Left renal pelvis (tissue), 4 donors: ENCODE measurements around the gene UBL5. TPM values are rescaled to one million over a fixed set of nuclear protein-coding genes. Genes with fewer than 3 reads are reported as not detected.

Experiments
- DNase-seq, 4 donors: peaks; one replicate each; pipeline ENCODE4 v3.0.0-alpha.2; 2013; ENCODE audit warnings: low read depth in 4 of 4, low spot score in 3 of 4
- polyA plus RNA-seq, 4 donors: library from polyadenylated mRNA; unstranded; fragments of 120-200 nt; gene quantifications; one replicate each; pipeline ENCODE4 v1.2.1, GENCODE V29; 2013; ENCODE audit not compliant: insufficient read length in 4 of 4

Gene UBL5
- polyA plus RNA-seq, 4 donors: 217 to 297 (median 282) TPM

DNA sequence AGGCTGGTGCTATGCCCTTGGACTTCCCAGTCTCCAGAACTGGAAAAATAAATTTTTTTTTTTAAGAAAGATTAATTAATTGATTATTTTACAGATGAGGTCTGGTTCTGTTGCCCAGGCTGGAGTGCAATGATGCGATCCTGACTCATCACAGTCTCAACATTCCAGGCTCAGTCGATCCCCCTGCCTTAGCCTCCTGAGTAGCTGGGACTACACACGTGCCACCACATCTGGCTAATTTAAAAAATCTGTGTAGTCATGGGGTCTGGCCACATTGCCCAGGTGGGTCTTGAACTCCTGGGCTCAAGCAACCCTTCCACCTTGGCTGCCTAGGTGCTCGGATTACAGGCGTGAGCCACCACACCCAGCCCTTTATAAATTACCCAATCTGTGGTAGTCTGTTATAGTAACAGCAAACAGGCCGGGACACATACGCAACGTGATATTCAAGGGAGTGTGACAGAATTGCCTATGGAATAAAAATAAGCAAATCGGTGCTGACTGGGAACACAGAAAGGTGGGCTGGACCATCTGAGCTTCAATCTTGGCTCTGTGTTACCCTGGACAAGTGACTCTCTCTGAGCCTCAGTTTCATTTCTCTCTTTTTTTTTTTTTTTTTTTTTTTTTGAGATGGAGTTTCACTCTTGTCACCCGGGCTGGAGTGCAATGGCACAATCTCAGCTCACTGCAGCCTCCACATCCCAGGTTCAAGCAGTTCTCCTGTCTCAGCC lies 50.2 kb downstream of the UBL5 start:
- no peak for DNase-seq

GRCh38 chr19:9878511-9879196 lies 50.9 kb downstream of the UBL5 start:
- no peak for DNase-seq

Other genes with a start within 250 kb of the UBL5 start
- 10 to 100 TPM in 3 of 4 donors, 1 to 10 TPM in 1; 9.5 to 24.3 (median 20.4) TPM for gene ZNF121, start 243.4 kb upstream of the UBL5 start, polyA plus RNA-seq
- gene ZNF561, start 206.7 kb upstream of the UBL5 start, polyA plus RNA-seq: 10 to 100 TPM; 53.9 to 62.5 (median 61.6) TPM
- gene ZNF562, start 152.8 kb upstream of the UBL5 start, polyA plus RNA-seq: 10 to 100 TPM; 20.9 to 28.0 (median 24.9) TPM
- 10 to 100 TPM; 16.3 to 34.3 (median 21.7) TPM for gene ZNF846, start 59.2 kb upstream of the UBL5 start, polyA plus RNA-seq
- gene FBXL12, start 8.8 kb upstream of the UBL5 start, polyA plus RNA-seq: 10 to 100 TPM; 26.2 to 39.6 (median 30.9) TPM
- 10 to 100 TPM; 45.8 to 73.3 (median 48.4) TPM for gene PIN1, start 7.4 kb downstream of the UBL5 start, polyA plus RNA-seq
- 10 to 100 TPM; 17.8 to 30.7 (median 23.2) TPM for gene OLFM2, start 108.6 kb downstream of the UBL5 start, polyA plus RNA-seq
- gene COL5A3, start 182.6 kb downstream of the UBL5 start, polyA plus RNA-seq: 10 to 100 TPM in 1 of 4 donors, 1 to 10 TPM in 3; 1.1 to 14.4 (median 1.7) TPM
- not detected for gene RDH8, start 185.6 kb downstream of the UBL5 start, polyA plus RNA-seq